Measurements from ENCODE around the gene PRMT7.

The PRMT7 gene

GRCh38 chr16:68400083-68400923 lies 89.5 kb downstream of the PRMT7 start:
- Histone ChIP-seq H3K36me3 (ENCODE audit: control insufficient read depth in 1 of 2, insufficient read depth in 2 of 2, low read length in 2 of 2) (no peaks in the 10 kb centered on the region), H3K9me3 (ENCODE audit: control insufficient read depth in 1 of 2, low read length in 2 of 2) (no peaks in the 10 kb centered on the region), H3K27me3 (ENCODE audit: control insufficient read depth in 1 of 2, insufficient read depth in 2 of 2, low read length in 2 of 2) (no peaks in the 10 kb centered on the region), H3K4me3 (ENCODE audit: low read depth in 1 of 2, low read length in 2 of 2) (no peak overlapping the region), H3K9ac (ENCODE audit: low read depth in 1 of 2, low read length in 2 of 2) (no peak overlapping the region), H3K27ac (ENCODE audit: low read depth, low read length) (no peak overlapping the region), H3K4me1 (ENCODE audit: control insufficient read depth in 1 of 2, insufficient read depth in 2 of 2, low read length in 2 of 2) (peaks cover 8 to 9% of the 10 kb centered on the region in 2 donors)

DNA sequence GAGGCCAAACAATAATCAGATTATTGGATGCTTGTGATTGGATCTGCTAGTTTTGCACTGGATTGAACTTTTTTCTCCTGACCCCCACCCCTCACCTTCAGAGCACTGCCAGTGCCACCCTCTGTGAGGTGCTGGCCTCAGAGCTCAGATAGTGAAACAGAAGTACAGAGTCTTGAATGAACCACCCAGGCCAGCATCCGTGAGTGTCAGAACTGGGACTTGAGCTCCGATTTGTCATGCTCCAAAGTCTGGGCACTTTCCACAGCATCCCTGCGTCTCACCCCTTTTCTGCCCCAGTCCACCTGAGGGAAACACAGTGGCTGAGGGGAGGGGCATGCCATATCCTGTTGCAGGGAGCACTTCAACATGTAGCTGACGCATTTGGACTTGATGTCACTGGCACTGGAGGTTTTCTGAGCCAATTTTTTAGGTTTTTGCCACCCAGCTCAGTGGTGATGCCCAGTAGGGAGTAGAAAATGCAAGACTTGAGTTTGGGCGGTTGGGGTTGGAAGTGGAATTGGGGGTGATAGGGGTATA lies 90.2 kb downstream of the PRMT7 start:
- H3K4me3 ChIP-seq (ENCODE audit: low read depth in 1 of 2, low read length in 2 of 2) = no peak overlapping the region
- no peaks in the 10 kb centered on the region for H3K36me3 ChIP-seq (ENCODE audit: control insufficient read depth in 1 of 2, insufficient read depth in 2 of 2, low read length in 2 of 2)
- peaks cover 5 to 9% of the 10 kb centered on the region in 2 donors for H3K4me1 ChIP-seq (ENCODE audit: control insufficient read depth in 1 of 2, insufficient read depth in 2 of 2, low read length in 2 of 2)
- H3K27ac ChIP-seq (ENCODE audit: low read depth, low read length) = no peak overlapping the region
- no peaks in the 10 kb centered on the region for H3K27me3 ChIP-seq (ENCODE audit: control insufficient read depth in 1 of 2, insufficient read depth in 2 of 2, low read length in 2 of 2)
- no peak overlapping the region for H3K9ac ChIP-seq (ENCODE audit: low read depth in 1 of 2, low read length in 2 of 2)
- no peaks in the 10 kb centered on the region for H3K9me3 ChIP-seq (ENCODE audit: control insufficient read depth in 1 of 2, low read length in 2 of 2)

GRCh38 chr16:68401871-68402747 lies 91.3 kb downstream of the PRMT7 start:
- H3K27ac ChIP-seq (ENCODE audit: low read depth, low read length) = no peak overlapping the region
- H3K27me3 ChIP-seq (ENCODE audit: control insufficient read depth in 1 of 2, insufficient read depth in 2 of 2, low read length in 2 of 2) = no peaks in the 10 kb centered on the region
- H3K4me1 ChIP-seq (ENCODE audit: control insufficient read depth in 1 of 2, insufficient read depth in 2 of 2, low read length in 2 of 2) = no peaks in the 10 kb centered on the region
- no peaks in the 10 kb centered on the region for H3K36me3 ChIP-seq (ENCODE audit: control insufficient read depth in 1 of 2, insufficient read depth in 2 of 2, low read length in 2 of 2)
- H3K9me3 ChIP-seq (ENCODE audit: control insufficient read depth in 1 of 2, low read length in 2 of 2) = no peaks in the 10 kb centered on the region
- no peak overlapping the region for H3K9ac ChIP-seq (ENCODE audit: low read depth in 1 of 2, low read length in 2 of 2)
- no peak overlapping the region for H3K4me3 ChIP-seq (ENCODE audit: low read depth in 1 of 2, low read length in 2 of 2)

GRCh38 chr16:68402748-68403040 lies 91.9 kb downstream of the PRMT7 start:
- no peaks in the 10 kb centered on the region for H3K9me3 ChIP-seq (ENCODE audit: control insufficient read depth in 1 of 2, low read length in 2 of 2)
- no peak overlapping the region for H3K27ac ChIP-seq (ENCODE audit: low read depth, low read length)
- no peak overlapping the region for H3K9ac ChIP-seq (ENCODE audit: low read depth in 1 of 2, low read length in 2 of 2)
- H3K4me3 ChIP-seq (ENCODE audit: low read depth in 1 of 2, low read length in 2 of 2) = no peak overlapping the region
- H3K4me1 ChIP-seq (ENCODE audit: control insufficient read depth in 1 of 2, insufficient read depth in 2 of 2, low read length in 2 of 2) = no peaks in the 10 kb centered on the region
- no peaks in the 10 kb centered on the region for H3K36me3 ChIP-seq (ENCODE audit: control insufficient read depth in 1 of 2, insufficient read depth in 2 of 2, low read length in 2 of 2)
- no peaks in the 10 kb centered on the region for H3K27me3 ChIP-seq (ENCODE audit: control insufficient read depth in 1 of 2, insufficient read depth in 2 of 2, low read length in 2 of 2)

DNA sequence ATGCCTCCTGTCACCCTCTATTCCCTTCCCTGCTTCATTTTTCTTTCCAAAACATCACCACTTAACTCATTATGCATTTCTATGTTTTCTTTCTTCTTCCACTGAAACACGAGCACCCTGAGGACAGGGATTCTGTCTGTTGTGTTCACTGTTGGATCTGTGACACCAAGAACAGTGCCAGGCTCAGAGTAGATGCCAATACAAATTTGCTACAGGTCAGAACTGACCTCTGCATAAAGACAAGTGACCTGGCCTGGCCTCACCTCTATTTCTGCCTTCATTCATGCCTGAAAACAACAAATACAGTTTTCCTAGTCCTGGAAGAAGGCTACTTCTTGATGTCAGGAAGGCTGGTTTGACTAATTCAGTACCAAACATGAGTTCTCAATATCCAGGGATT lies 92.4 kb downstream of the PRMT7 start:
- Histone ChIP-seq H3K9ac (ENCODE audit: low read depth in 1 of 2, low read length in 2 of 2) (no peak overlapping the region), H3K4me1 (ENCODE audit: control insufficient read depth in 1 of 2, insufficient read depth in 2 of 2, low read length in 2 of 2) (no peaks in the 10 kb centered on the region), H3K4me3 (ENCODE audit: low read depth in 1 of 2, low read length in 2 of 2) (no peak overlapping the region), H3K27ac (ENCODE audit: low read depth, low read length) (no peak overlapping the region), H3K9me3 (ENCODE audit: control insufficient read depth in 1 of 2, low read length in 2 of 2) (no peaks in the 10 kb centered on the region), H3K27me3 (ENCODE audit: control insufficient read depth in 1 of 2, insufficient read depth in 2 of 2, low read length in 2 of 2) (no peaks in the 10 kb centered on the region), H3K36me3 (ENCODE audit: control insufficient read depth in 1 of 2, insufficient read depth in 2 of 2, low read length in 2 of 2) (no peaks in the 10 kb centered on the region)

- Histone ChIP-seq H3K27ac (ENCODE audit: low read depth, low read length) (no peak overlapping the region), H3K27me3 (ENCODE audit: control insufficient read depth in 1 of 2, insufficient read depth in 2 of 2, low read length in 2 of 2) (no peaks in the 10 kb centered on the region), H3K9ac (ENCODE audit: low read depth in 1 of 2, low read length in 2 of 2) (no peak overlapping the region), H3K9me3 (ENCODE audit: control insufficient read depth in 1 of 2, low read length in 2 of 2) (no peaks in the 10 kb centered on the region), H3K36me3 (ENCODE audit: control insufficient read depth in 1 of 2, insufficient read depth in 2 of 2, low read length in 2 of 2) (no peaks in the 10 kb centered on the region), H3K4me1 (ENCODE audit: control insufficient read depth in 1 of 2, insufficient read depth in 2 of 2, low read length in 2 of 2) (no peaks in the 10 kb centered on the region), H3K4me3 (ENCODE audit: low read depth in 1 of 2, low read length in 2 of 2) (no peak overlapping the region)
These were observed 92.9 kb downstream of the PRMT7 start for GRCh38 chr16:68403704-68404103.

GRCh38 chr16:68404736-68405345 lies 94.0 kb downstream of the PRMT7 start:
- Histone ChIP-seq H3K36me3 (ENCODE audit: control insufficient read depth in 1 of 2, insufficient read depth in 2 of 2, low read length in 2 of 2) (no peaks in the 10 kb centered on the region), H3K4me1 (ENCODE audit: control insufficient read depth in 1 of 2, insufficient read depth in 2 of 2, low read length in 2 of 2) (no peaks in the 10 kb centered on the region), H3K9ac (ENCODE audit: low read depth in 1 of 2, low read length in 2 of 2) (no peak overlapping the region), H3K27ac (ENCODE audit: low read depth, low read length) (no peak overlapping the region), H3K9me3 (ENCODE audit: control insufficient read depth in 1 of 2, low read length in 2 of 2) (no peaks in the 10 kb centered on the region), H3K27me3 (ENCODE audit: control insufficient read depth in 1 of 2, insufficient read depth in 2 of 2, low read length in 2 of 2) (no peaks in the 10 kb centered on the region), H3K4me3 (ENCODE audit: low read depth in 1 of 2, low read length in 2 of 2) (no peak overlapping the region)

GRCh38 chr16:68406458-68407152 lies 95.8 kb downstream of the PRMT7 start:
- no peak overlapping the region for H3K4me3 ChIP-seq (ENCODE audit: low read depth in 1 of 2, low read length in 2 of 2)
- no peaks in the 10 kb centered on the region for H3K4me1 ChIP-seq (ENCODE audit: control insufficient read depth in 1 of 2, insufficient read depth in 2 of 2, low read length in 2 of 2)
- no peak overlapping the region for H3K27ac ChIP-seq (ENCODE audit: low read depth, low read length)
- H3K9me3 ChIP-seq (ENCODE audit: control insufficient read depth in 1 of 2, low read length in 2 of 2) = no peaks in the 10 kb centered on the region
- H3K9ac ChIP-seq (ENCODE audit: low read depth in 1 of 2, low read length in 2 of 2) = no peak overlapping the region
- no peaks in the 10 kb centered on the region for H3K27me3 ChIP-seq (ENCODE audit: control insufficient read depth in 1 of 2, insufficient read depth in 2 of 2, low read length in 2 of 2)
- H3K36me3 ChIP-seq (ENCODE audit: control insufficient read depth in 1 of 2, insufficient read depth in 2 of 2, low read length in 2 of 2) = no peaks in the 10 kb centered on the region
